RCC 7860 (cell line): Measurements from ENCODE around the gene IL36G.

ENCODE experiments used
- DNase-seq: peaks from one replicate; pipeline ENCODE4 v3.0.0-alpha.2; 2015; ENCODE audit warnings: low spot score
- FAIRE-seq: peaks from 2 replicates; lab custom pipeline; 2012; peaks lifted over from hg19 to GRCh38; lab: Jason Lieb, UNC

Gene IL36G

DNA sequence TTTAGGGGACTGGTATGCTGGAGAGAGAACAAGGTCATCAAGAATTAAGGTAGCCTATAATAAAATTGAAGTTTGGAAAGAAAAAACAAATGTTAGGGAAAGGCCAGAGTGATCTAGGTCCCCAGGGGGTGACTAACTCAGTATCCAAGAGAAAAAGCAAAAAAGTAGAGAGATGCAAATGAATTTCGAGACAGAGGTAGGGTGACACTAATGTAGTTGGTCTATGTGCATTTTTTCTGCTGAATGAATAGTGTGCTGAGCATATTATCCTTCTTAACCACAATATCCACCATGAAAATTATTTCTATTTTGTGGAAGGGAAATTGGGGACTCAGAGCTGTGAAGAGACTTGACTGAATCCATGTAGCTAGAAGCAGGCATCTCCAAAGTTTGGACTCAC lies 37.2 kb downstream of the IL36G start:
- no peak for FAIRE-seq
- no peak for DNase-seq

DNA sequence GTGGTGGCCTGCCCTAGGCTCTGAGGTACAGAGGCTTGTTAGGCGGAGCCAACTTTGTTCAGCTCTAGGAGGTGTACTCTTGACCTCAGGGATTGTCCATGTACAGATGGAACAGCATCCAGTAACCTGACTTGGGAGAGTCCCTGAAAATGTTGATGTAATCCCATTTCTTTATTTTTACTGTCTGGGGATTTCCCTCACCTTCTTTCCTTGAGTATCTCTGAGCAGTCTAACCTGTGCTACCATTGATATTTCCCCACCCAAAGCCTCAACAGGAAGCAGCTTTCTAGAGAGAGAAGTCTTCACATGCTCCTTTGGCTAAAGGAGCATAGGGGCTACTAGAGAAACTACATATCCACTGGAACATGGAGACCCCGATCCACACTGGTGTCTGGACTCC lies 37.8 kb downstream of the IL36G start:
- FAIRE-seq (no peak), DNase-seq (no peak)

DNA sequence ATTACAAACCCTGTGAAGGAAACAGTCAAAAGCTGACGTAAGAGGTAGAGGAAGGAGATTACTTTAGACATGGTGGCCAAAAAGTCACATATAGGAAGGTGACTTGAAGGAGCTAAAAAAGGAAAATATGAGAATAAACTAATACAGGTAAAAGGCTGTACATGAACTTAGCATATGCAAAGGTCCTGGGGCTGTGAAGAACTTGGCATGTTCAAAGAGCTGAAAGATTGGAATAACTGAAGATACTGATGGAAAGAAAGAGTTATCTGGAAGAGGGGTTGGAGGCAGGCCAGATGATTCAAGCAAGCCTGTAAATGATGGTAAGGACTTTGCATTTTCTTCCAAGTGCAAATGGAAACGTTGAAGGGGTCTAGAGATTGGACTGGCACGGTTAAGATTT lies 40.7 kb downstream of the IL36G start:
- DNase-seq (no peak), FAIRE-seq (no peak)

DNA sequence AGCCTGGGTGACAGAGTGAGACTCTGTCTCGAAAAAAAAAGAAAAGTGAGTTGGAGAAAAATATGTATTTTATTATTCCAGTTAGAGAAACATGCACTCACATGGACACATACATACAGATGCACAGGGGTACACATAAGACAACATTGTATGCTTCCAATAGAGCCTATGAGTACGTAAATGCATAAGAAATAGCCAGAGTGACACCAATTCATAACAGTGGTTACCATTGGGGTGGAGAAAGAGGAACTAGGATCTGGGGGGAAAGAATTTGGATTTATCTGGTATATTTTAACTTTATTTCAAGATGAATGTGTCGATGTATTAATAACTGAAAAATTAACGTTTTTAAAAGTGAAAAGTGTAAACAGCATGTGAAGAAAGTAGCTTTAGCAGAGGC lies 43.5 kb downstream of the IL36G start:
- FAIRE-seq (no peak), DNase-seq (no peak)

DNA sequence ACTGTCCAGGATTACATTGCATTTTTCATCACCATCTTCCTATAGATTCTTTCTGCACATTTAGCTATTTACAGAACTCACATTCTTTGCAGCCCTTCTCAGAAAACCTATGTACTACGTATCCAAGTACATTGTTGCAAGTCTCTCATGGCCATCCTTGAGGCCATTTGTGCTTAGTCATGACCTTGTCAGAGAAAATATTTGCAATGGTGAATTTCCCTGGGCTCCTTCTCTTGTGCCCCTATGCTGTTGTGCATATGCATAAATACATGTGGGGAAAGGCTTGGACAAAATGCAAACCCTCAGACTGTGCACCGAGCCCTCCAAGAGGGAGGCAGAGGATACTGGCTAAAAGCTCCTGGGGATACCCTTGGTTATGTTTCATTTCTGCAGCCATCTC lies 47.0 kb downstream of the IL36G start:
- FAIRE-seq (no peak), DNase-seq (no peak)

DNA sequence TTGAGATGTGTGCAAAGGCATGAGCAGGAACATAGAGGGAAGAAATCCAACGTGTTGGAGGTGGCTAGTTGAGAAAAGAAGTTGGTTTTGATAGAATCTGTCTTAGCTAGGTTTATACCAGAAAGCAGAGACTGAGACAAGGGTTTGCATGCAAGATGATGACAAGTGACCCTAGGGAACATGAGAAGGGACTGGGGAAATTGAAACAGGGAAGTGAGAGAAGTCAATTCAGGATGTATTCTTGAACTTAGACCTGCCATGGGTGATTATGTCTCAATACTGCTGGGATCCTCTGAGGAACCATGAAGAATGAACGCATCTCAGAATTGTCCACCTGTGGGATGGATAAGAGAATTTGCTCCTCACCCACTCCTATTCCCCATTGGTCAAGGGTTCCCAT lies 47.9 kb downstream of the IL36G start:
- DNase-seq (no peak), FAIRE-seq (no peak)

DNA sequence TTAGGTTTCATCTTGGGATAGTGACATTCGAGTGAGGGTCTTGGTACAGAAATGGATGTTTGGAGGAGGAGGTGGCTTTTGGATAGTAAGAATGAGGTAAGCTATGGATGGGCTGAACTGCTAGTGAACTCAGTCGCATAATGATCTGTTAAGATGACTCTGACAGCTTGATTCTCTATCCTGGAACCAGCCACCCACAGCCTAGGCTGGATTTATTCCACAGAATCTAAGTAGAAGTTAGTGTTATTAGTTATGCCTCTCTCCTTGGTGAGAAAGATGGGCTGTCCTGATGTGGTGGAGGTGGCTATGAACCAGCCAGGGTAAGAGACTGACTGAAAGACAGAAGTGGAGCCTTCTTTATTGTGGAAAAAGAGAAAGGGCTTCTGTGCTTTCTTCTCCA lies 49.9 kb downstream of the IL36G start:
- FAIRE-seq (no peak), DNase-seq (no peak)

DNA sequence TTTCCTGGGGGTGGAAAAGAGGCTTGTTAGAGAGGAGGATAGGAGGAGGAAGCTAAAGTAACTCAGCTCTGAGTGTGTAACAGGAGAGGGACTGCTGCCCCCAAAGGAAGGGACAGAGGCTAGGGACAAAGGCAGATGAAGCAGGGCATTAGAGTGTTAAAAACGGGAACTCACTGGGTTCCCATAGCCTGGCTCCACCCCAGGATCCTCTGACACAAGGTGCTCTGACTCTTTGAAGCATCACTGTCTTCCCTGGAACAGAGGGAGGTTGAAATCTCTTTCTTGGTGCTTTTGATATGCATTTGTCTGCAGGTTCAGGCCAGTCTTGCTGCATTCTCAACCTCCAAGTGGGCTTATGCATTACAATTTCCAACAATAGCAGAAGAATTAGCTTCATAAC lies 50.3 kb downstream of the IL36G start:
- FAIRE-seq (no peak), DNase-seq (no peak)

DNA sequence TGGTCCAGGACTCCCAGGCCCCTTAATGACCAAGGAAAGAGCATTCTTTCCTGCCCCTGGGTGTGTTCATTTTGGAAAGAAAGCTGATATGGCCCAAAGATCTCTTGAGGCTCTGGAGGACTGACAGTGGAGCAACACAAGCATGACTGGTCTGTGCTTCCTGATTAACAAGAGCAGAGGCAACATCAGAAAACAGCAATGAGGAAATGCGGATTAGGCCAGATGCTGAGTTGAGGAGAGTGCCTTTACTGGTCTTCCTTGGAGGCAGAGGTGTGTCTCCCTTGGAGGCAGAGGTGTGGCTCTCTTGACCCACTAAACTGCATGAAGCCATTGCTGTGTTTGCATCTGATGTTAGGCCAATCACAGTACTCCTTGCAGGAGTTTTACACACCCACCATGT lies 54.9 kb downstream of the IL36G start:
- FAIRE-seq (no peak), DNase-seq (no peak)

DNA sequence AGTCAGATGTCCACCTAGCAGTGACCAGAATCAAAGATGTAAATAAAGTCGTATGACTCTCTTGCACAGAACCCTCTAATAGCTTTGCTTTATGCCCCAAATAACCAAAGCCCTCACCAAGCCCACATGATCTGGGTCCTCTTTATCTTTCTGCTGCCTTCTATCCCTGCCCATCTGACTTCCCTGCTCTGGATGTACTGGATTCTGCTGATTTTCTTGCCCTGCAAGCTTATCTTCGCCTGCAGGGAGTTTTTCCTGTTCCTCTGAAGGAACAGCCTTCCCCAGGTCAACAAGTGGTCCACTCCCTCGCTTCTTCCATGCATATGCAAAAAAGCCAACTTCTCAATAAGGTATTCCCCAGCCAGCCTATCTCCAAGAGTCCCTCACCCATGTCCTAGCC lies 56.2 kb downstream of the IL36G start:
- DNase-seq, result no peak
- FAIRE-seq, result no peak
